ENCODE measurements around the gene ANKRD6.

GRCh38 chr6:89510393-89510792, 77.4 kb downstream of the ANKRD6 start:
- TF ChIP-seq, protein P1, sequence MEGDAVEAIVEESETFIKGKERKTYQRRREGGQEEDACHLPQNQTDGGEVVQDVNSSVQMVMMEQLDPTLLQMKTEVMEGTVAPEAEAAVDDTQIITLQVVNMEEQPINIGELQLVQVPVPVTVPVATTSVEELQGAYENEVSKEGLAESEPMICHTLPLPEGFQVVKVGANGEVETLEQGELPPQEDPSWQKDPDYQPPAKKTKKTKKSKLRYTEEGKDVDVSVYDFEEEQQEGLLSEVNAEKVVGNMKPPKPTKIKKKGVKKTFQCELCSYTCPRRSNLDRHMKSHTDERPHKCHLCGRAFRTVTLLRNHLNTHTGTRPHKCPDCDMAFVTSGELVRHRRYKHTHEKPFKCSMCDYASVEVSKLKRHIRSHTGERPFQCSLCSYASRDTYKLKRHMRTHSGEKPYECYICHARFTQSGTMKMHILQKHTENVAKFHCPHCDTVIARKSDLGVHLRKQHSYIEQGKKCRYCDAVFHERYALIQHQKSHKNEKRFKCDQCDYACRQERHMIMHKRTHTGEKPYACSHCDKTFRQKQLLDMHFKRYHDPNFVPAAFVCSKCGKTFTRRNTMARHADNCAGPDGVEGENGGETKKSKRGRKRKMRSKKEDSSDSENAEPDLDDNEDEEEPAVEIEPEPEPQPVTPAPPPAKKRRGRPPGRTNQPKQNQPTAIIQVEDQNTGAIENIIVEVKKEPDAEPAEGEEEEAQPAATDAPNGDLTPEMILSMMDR (IDR thresholded peaks at IDR 0.05 in 4 of 5, conservative IDR thresholded peaks at IDR 0.05 in 1 of 5) = no peak
- no peak for TF ChIP-seq POLR2A (IDR thresholded peaks at IDR 0.05)
